ENCODE measurements around the gene EIF5. TPM values are rescaled to one million over a fixed set of nuclear protein-coding genes. Genes with fewer than 3 reads are reported as not detected.
"Not testable (repeated sequence)": the region's sequence is repeated elsewhere in the genome, so short reads cannot be mapped to it uniquely, and the experiment has no call there.

EIF5 gene
- total RNA-seq, 3 donors from 2014 or later, result 255 to 342 (median 314) TPM

- Histone ChIP-seq H3K36me3 (ENCODE audit: low read depth) (no peaks in the 10 kb centered on the region), H3K4me3 (no peak overlapping the region), H3K9me3 (no peaks in the 10 kb centered on the region), H3K4me1 (ENCODE audit: low read depth) (no peaks in the 10 kb centered on the region)
- DNase-seq, result no peak
- intact Hi-C loops (cut with DNase I, micrococcal nuclease), result no loop called here
- ATAC-seq, result peak; percentile 43
- no peak for TF ChIP-seq CTCF (IDR thresholded peaks at IDR 0.05)
Observed at GRCh38 chr14:103356024-103356682, 22.1 kb downstream of the EIF5 start.

- H3K9me3 ChIP-seq; ATAC-seq; intact Hi-C loops (cut with DNase I, micrococcal nuclease); H3K4me3 ChIP-seq; H3K36me3 ChIP-seq (ENCODE audit: low read depth); DNase-seq; H3K4me1 ChIP-seq (ENCODE audit: low read depth): not testable (repeated sequence)
Observed at GRCh38 chr14:103357552-103357951, 23.5 kb downstream of the EIF5 start.

- intact Hi-C loops (cut with DNase I, micrococcal nuclease), result no loop called here
- TF ChIP-seq CTCF (IDR thresholded peaks at IDR 0.05), result no peak
- ATAC-seq, result no peak
- Histone ChIP-seq H3K4me1 (ENCODE audit: low read depth) (no peaks in the 10 kb centered on the region), H3K36me3 (ENCODE audit: low read depth) (no peaks in the 10 kb centered on the region), H3K9me3 (peaks cover 7% of the 10 kb centered on the region), H3K4me3 (no peak overlapping the region)
- DNase-seq, result no peak
Observed at GRCh38 chr14:103360548-103360947, 26.5 kb downstream of the EIF5 start.

- ATAC-seq (peak; percentile 43), DNase-seq (no peak)
- no peak overlapping the region for H3K4me3 ChIP-seq
Observed at GRCh38 chr14:103361867-103362266, 27.8 kb downstream of the EIF5 start.

GRCh38 chr14:103362780-103363179 lies 28.7 kb downstream of the EIF5 start:
- Histone ChIP-seq H3K4me1 (ENCODE audit: low read depth) (no peaks in the 10 kb centered on the region), H3K4me3 (no peak overlapping the region), H3K9me3 (peaks cover 7% of the 10 kb centered on the region), H3K36me3 (ENCODE audit: low read depth) (no peaks in the 10 kb centered on the region)
- no peak for DNase-seq
- no peak for TF ChIP-seq CTCF (IDR thresholded peaks at IDR 0.05)
- no peak for ATAC-seq
- intact Hi-C loops (cut with DNase I, micrococcal nuclease), result no loop called here

More at GRCh38 chr14:103361867-103362266, 27.8 kb downstream of the EIF5 start:
- intact Hi-C loops (cut with DNase I, micrococcal nuclease), result no loop called here
- no peaks in the 10 kb centered on the region for H3K4me1 ChIP-seq (ENCODE audit: low read depth)
- peaks cover 7% of the 10 kb centered on the region for H3K9me3 ChIP-seq
- no peak for TF ChIP-seq CTCF (IDR thresholded peaks at IDR 0.05)
- H3K36me3 ChIP-seq (ENCODE audit: low read depth), result no peaks in the 10 kb centered on the region

- DNase-seq, result no peak
- no peak for TF ChIP-seq CTCF (IDR thresholded peaks at IDR 0.05)
- intact Hi-C loops (cut with DNase I, micrococcal nuclease), result no loop called here
Observed at GRCh38 chr14:103366741-103367140, 32.7 kb downstream of the EIF5 start.

More at GRCh38 chr14:103366741-103367140, 32.7 kb downstream of the EIF5 start:
- Histone ChIP-seq H3K9me3 (peaks cover 7% of the 10 kb centered on the region), H3K4me3 (no peak overlapping the region), H3K36me3 (ENCODE audit: low read depth) (no peaks in the 10 kb centered on the region), H3K4me1 (ENCODE audit: low read depth) (no peaks in the 10 kb centered on the region)
- ATAC-seq, result no peak

All from mucosa of descending colon (tissue), 3 donors.